ENCODE measurements around the gene RAB15. TPM values are rescaled to one million over a fixed set of nuclear protein-coding genes. Genes with fewer than 3 reads are reported as not detected.

The RAB15 gene
- polyA plus RNA-seq, 3 donors = 0.09 to 0.14 (median 0.09) TPM

GRCh38 chr14:64973026-64973442 lies 898 bp upstream of the RAB15 start:
- no peaks in the 10 kb centered on the region for H3K79me2 ChIP-seq (ENCODE audit: insufficient read depth, low read length)
- no peaks in the 10 kb centered on the region for H3K36me3 ChIP-seq (replicated peaks in 1 of 2; ENCODE audit: control insufficient read depth in 1 of 2, insufficient read depth in 2 of 2, low read length in 2 of 2)
- no peak for TF ChIP-seq CTCF (IDR thresholded peaks at IDR 0.05)
- H3K36me3 Mint-ChIP-seq = peaks cover 0 to 2% of the 10 kb centered on the region in 2 donors
- peaks cover 0 to 8% of the 10 kb centered on the region in 2 donors for H3K9me3 ChIP-seq (replicated peaks in 1 of 2; ENCODE audit: control insufficient read depth in 1 of 2, insufficient read depth in 1 of 2, low read length in 2 of 2)
- no peak overlapping the region for H3K27ac ChIP-seq (ENCODE audit: low read depth in 1 of 2, low read length in 2 of 2)
- no peak overlapping the region for H3K27ac Mint-ChIP-seq
- peaks cover 12% of the 10 kb centered on the region for H3K4me1 Mint-ChIP-seq
- DNase-seq = no peak
- H3K27me3 Mint-ChIP-seq (ENCODE audit: low read depth in 3 of 3) = peaks cover 40 to 72% (median 59%) of the 10 kb centered on the region in 3 donors
- no peak overlapping the region for H3K4me3 ChIP-seq (replicated peaks in 1 of 3; ENCODE audit: low read depth in 2 of 3, low read length in 3 of 3)
- no peaks in the 10 kb centered on the region for H4K20me1 ChIP-seq (ENCODE audit: insufficient read depth, low read length)
- intact Hi-C loops (cut with micrococcal nuclease) = no loop called here
- peak overlapping the region; percentile 85 for H3K4me3 Mint-ChIP-seq
- no peak overlapping the region for H3K9ac ChIP-seq (ENCODE audit: insufficient read depth, low read length, poor library complexity, severe bottlenecking)
- no peak overlapping the region for H3K4me2 ChIP-seq (replicated peaks; ENCODE audit: extremely low read depth, low read length, poor library complexity, severe bottlenecking)
- peaks cover 9 to 11% of the 10 kb centered on the region in 2 donors for H3K4me1 ChIP-seq (ENCODE audit: control insufficient read depth in 1 of 2, insufficient read depth in 2 of 2, low read length in 2 of 2)
- peaks cover 0 to 7% (median 7%) of the 10 kb centered on the region in 7 donors for H3K9me3 Mint-ChIP-seq
- H3K27me3 ChIP-seq (ENCODE audit: control insufficient read depth in 2 of 2, insufficient read depth in 2 of 2, low read length in 2 of 2) = peaks cover 30 to 46% of the 10 kb centered on the region in 2 donors
- 97% methylated on average over 5 of the region's 8 CpGs for WGBS (ENCODE audit: insufficient coverage)
- H2AFZ ChIP-seq (ENCODE audit: insufficient read depth, low read depth, low read length, poor library complexity, severe bottlenecking) = no peak overlapping the region

GRCh38 chr14:64971491-64971942 lies 619 bp downstream of the RAB15 start:
- H3K4me1 ChIP-seq (ENCODE audit: control insufficient read depth in 1 of 2, insufficient read depth in 2 of 2, low read length in 2 of 2) = peaks cover 9 to 11% of the 10 kb centered on the region in 2 donors
- Mint-ChIP-seq H3K4me1 (peaks cover 12% of the 10 kb centered on the region), H3K9me3 (peaks cover 0 to 7% (median 7%) of the 10 kb centered on the region in 7 donors), H3K27me3 (ENCODE audit: low read depth in 3 of 3) (peaks cover 34 to 58% (median 45%) of the 10 kb centered on the region in 3 donors), H3K36me3 (peaks cover 0 to 2% of the 10 kb centered on the region in 2 donors), H3K4me3 (peak overlapping the region; percentile 68 to 85), H3K27ac (no peak overlapping the region)
- H3K4me3 ChIP-seq (replicated peaks in 1 of 3; ENCODE audit: low read depth in 2 of 3, low read length in 3 of 3) = peak overlapping the region; percentile 19 to 66 (median 24)
- no peak overlapping the region for H3K27ac ChIP-seq (ENCODE audit: low read depth in 1 of 2, low read length in 2 of 2)
- peak overlapping the region; percentile 35 for H2AFZ ChIP-seq (ENCODE audit: insufficient read depth, low read depth, low read length, poor library complexity, severe bottlenecking)
- DNase-seq = no peak
- H3K27me3 ChIP-seq (ENCODE audit: control insufficient read depth in 2 of 2, insufficient read depth in 2 of 2, low read length in 2 of 2) = peaks cover 26 to 43% of the 10 kb centered on the region in 2 donors
- peak overlapping the region; percentile 53 for H3K9ac ChIP-seq (ENCODE audit: insufficient read depth, low read length, poor library complexity, severe bottlenecking)
- no peaks in the 10 kb centered on the region for H4K20me1 ChIP-seq (ENCODE audit: insufficient read depth, low read length)
- WGBS (ENCODE audit: insufficient coverage) = 0% methylated on average over 11 of the region's 31 CpGs
- no peak for TF ChIP-seq CTCF (IDR thresholded peaks at IDR 0.05)
- H3K4me2 ChIP-seq (replicated peaks; ENCODE audit: extremely low read depth, low read length, poor library complexity, severe bottlenecking) = peak overlapping the region; percentile 77
- no peaks in the 10 kb centered on the region for H3K36me3 ChIP-seq (replicated peaks in 1 of 2; ENCODE audit: control insufficient read depth in 1 of 2, insufficient read depth in 2 of 2, low read length in 2 of 2)
- H3K79me2 ChIP-seq (ENCODE audit: insufficient read depth, low read length) = no peaks in the 10 kb centered on the region
- intact Hi-C loops (cut with micrococcal nuclease) = no loop called here
- peaks cover 0 to 8% of the 10 kb centered on the region in 2 donors for H3K9me3 ChIP-seq (replicated peaks in 1 of 2; ENCODE audit: control insufficient read depth in 1 of 2, insufficient read depth in 1 of 2, low read length in 2 of 2)
